H1 (cell line): ENCODE data around the gene SYK. TPM values are rescaled to one million over a fixed set of nuclear protein-coding genes. Genes with fewer than 3 reads are reported as not detected.

Experiments
- CTCF ChIA-PET: fragments of 300-600 bp; sonication (Branson Sonifier 250); formaldehyde crosslinking; loops from one replicate; lab custom pipeline; 2021; ENCODE audit not compliant: partially characterized antibody; lab: Charles Lee
- POLR2A ChIA-PET: fragments of 300-600 bp; sonication (Branson Sonifier 250); formaldehyde crosslinking; loops from one replicate; lab custom pipeline; 2021; ENCODE audit warnings: inconsistent platforms; ENCODE audit not compliant: partially characterized antibody; lab: Charles Lee
- DNase-seq, 2 experiments: peaks; one replicate each; pipeline versions ENCODE4 v3.0.0 to v3.0.0-alpha.2; 2010 to 2022; ENCODE audit warnings: low spot score in 2 of 2, low read depth in 1 of 2, mixed read lengths in 1 of 2
- FAIRE-seq: peaks from 2 replicates; lab custom pipeline; 2011; peaks lifted over from hg19 to GRCh38; lab: Jason Lieb, UNC
- H2AFZ ChIP-seq: 2 replicates; pipeline ENCODE4 v1.8.1; 2012; ENCODE audit warnings: low read length, inconsistent platforms
- H2AK5ac ChIP-seq: 2 replicates; pipeline ENCODE4 v1.6.1; 2013; ENCODE audit warnings: low read depth, low read length
- H2BK120ac ChIP-seq: replicated peaks from 2 replicates; pipeline ENCODE3; 2013; ENCODE audit warnings: low read depth, low read length, inconsistent platforms
- H2BK12ac ChIP-seq: 2 replicates; pipeline ENCODE4 v1.6.1; 2013; ENCODE audit warnings: low read depth, low read length
- H2BK15ac ChIP-seq: 2 replicates; pipeline ENCODE4 v1.6.1; 2013; ENCODE audit warnings: low read length
- H2BK20ac ChIP-seq: 2 replicates; pipeline ENCODE4 v1.6.1; 2013; ENCODE audit warnings: low read length
- H2BK5ac ChIP-seq: 2 replicates; pipeline ENCODE4 v1.6.1; 2013; ENCODE audit warnings: low read depth, low read length
- H3K14ac ChIP-seq: 2 replicates; pipeline ENCODE4 v1.6.1; 2013; ENCODE audit warnings: inconsistent platforms; ENCODE audit not compliant: insufficient read length
- H3K18ac ChIP-seq: 2 replicates; pipeline ENCODE4 v1.6.1; 2013; ENCODE audit warnings: low read length; ENCODE audit errors: extremely low read depth
- H3K23ac ChIP-seq: 2 replicates; pipeline ENCODE4 v1.6.1; 2013; ENCODE audit warnings: inconsistent platforms; ENCODE audit not compliant: insufficient read length
- H3K23me2 ChIP-seq: 2 replicates; pipeline ENCODE4 v1.6.1; 2013; ENCODE audit warnings: low read depth, low read length
- H3K27ac ChIP-seq: 2 replicates; pipeline ENCODE4 v1.6.1; 2011; ENCODE audit warnings: low read depth, low read length, inconsistent platforms
- H3K27me3 ChIP-seq, 4 experiments: replicated peaks in 1 of 4; 1 replicate in 1 of 4; 2 replicates in 3 of 4; pipeline versions ENCODE4 v1.6.1 to v1.8.1; 2011 to 2013; ENCODE audit warnings: low read length in 3 of 4, mild to moderate bottlenecking in 3 of 4, inconsistent platforms in 2 of 4, mixed read lengths in 2 of 4, moderate library complexity in 1 of 4; ENCODE audit not compliant: control insufficient read depth in 3 of 4, insufficient read depth in 3 of 4; ENCODE audit errors: extremely low read depth in 1 of 4
- H3K36me3 ChIP-seq, 4 experiments: 2 replicates each; pipeline versions ENCODE4 v1.6.1 to v1.8.1; 2011 to 2013; ENCODE audit warnings: mild to moderate bottlenecking in 4 of 4, low read length in 3 of 4, moderate library complexity in 2 of 4, control low read depth in 1 of 4, inconsistent platforms in 1 of 4; ENCODE audit not compliant: insufficient read depth in 4 of 4, control insufficient read depth in 2 of 4
- H3K4ac ChIP-seq: replicated peaks from 2 replicates; pipeline ENCODE3; 2013; ENCODE audit warnings: low read length, low read depth, mixed read lengths, inconsistent platforms; ENCODE audit not compliant: insufficient read length
- H3K4me1 ChIP-seq, 4 experiments: replicated peaks in 1 of 4; 1 replicate in 1 of 4; 2 replicates in 3 of 4; pipeline versions ENCODE4 v1.6.1 to v1.8.1; 2011 to 2013; ENCODE audit warnings: low read length in 3 of 4, inconsistent platforms in 2 of 4, mixed read lengths in 1 of 4; ENCODE audit not compliant: insufficient read depth in 4 of 4, control insufficient read depth in 3 of 4
- H3K4me2 ChIP-seq, 2 experiments: 2 replicates each; pipeline versions ENCODE4 v1.6.1 to v1.8.1; 2011 to 2013; ENCODE audit warnings: low read depth in 2 of 2, low read length in 2 of 2, control low read depth in 1 of 2, inconsistent platforms in 1 of 2, mild to moderate bottlenecking in 1 of 2; ENCODE audit not compliant: insufficient read depth in 1 of 2
- H3K4me3 ChIP-seq, 4 experiments: fragments of 200-600, 300-600 bp in 1 of 4; sonication (generic), shearing (Covaris generic), sonication (Bioruptor Twin) in 1 of 4; 2 replicates each; pipeline versions ENCODE4 v1.5.1 to v1.8.1; 2011 to 2016; ENCODE audit warnings: low read length in 4 of 4, low read depth in 3 of 4, control low read depth in 2 of 4, inconsistent platforms in 2 of 4, mild to moderate bottlenecking in 2 of 4, mixed read lengths in 1 of 4, moderate library complexity in 1 of 4; ENCODE audit not compliant: insufficient read depth in 2 of 4; ENCODE audit errors: extremely low read depth in 1 of 4
- H3K56ac ChIP-seq: replicated peaks from 2 replicates; pipeline ENCODE3; 2013; ENCODE audit warnings: low read depth, mild to moderate bottlenecking, mixed read lengths, low read length, inconsistent platforms; ENCODE audit not compliant: insufficient read length
- H3K79me1 ChIP-seq: 2 replicates; pipeline ENCODE4 v1.6.1; 2013; ENCODE audit warnings: low read depth, low read length, control low read depth
- H3K79me2 ChIP-seq, 2 experiments: 2 replicates each; pipeline versions ENCODE4 v1.6.1 to v1.8.1; 2012 to 2013; ENCODE audit warnings: low read length in 2 of 2, mild to moderate bottlenecking in 2 of 2, inconsistent platforms in 1 of 2; ENCODE audit not compliant: insufficient read depth in 2 of 2, control insufficient read depth in 1 of 2
- H3K9ac ChIP-seq, 4 experiments: replicated peaks in 1 of 4; 1 replicate in 1 of 4; 2 replicates in 3 of 4; pipeline versions ENCODE4 v1.6.1 to v1.8.1; 2011 to 2013; ENCODE audit warnings: low read depth in 3 of 4, low read length in 3 of 4, control low read depth in 2 of 4, mild to moderate bottlenecking in 2 of 4, moderate library complexity in 2 of 4, inconsistent platforms in 1 of 4; ENCODE audit errors: extremely low read depth in 1 of 4
- H3K9me3 ChIP-seq, 2 experiments: 2 replicates each; pipeline versions ENCODE4 v1.6.1 to v1.8.1; 2012 to 2013; ENCODE audit warnings: mild to moderate bottlenecking in 2 of 2, moderate library complexity in 2 of 2, control low read depth in 1 of 2, inconsistent platforms in 1 of 2, low read depth in 1 of 2, low read length in 1 of 2, mixed read lengths in 1 of 2; ENCODE audit not compliant: insufficient read depth in 2 of 2
- H4K20me1 ChIP-seq, 2 experiments: replicated peaks in 1 of 2; 2 replicates each; pipeline versions ENCODE3 to v1.8.1; 2011 to 2013; ENCODE audit warnings: inconsistent platforms in 2 of 2, low read length in 2 of 2, mild to moderate bottlenecking in 1 of 2; ENCODE audit not compliant: insufficient read depth in 2 of 2, control insufficient read depth in 1 of 2
- H4K5ac ChIP-seq: 2 replicates; pipeline ENCODE4 v1.6.1; 2013; ENCODE audit warnings: low read length, low read depth, mixed read lengths, inconsistent platforms; ENCODE audit not compliant: insufficient read length
- H4K8ac ChIP-seq: 2 replicates; pipeline ENCODE4 v1.8.0; 2013; ENCODE audit warnings: mild to moderate bottlenecking, moderate library complexity, low read length, inconsistent platforms; ENCODE audit not compliant: insufficient read depth; ENCODE audit errors: extremely low read depth
- H4K91ac ChIP-seq: replicated peaks from 2 replicates; pipeline ENCODE3; 2013; ENCODE audit warnings: low read length, mixed read lengths, inconsistent platforms; ENCODE audit not compliant: insufficient read length
- CEBPB ChIP-seq: IDR thresholded peaks from 2 replicates; pipeline ENCODE4 v1.6.1; 2012; ENCODE audit warnings: low read depth, low read length
- POLR2A ChIP-seq, 2 experiments: IDR thresholded peaks; 1 replicate in 1 of 2; 2 replicates in 1 of 2; pipeline ENCODE4 v1.6.1; 2011; ENCODE audit warnings: low read depth in 2 of 2, low read length in 2 of 2, mild to moderate bottlenecking in 2 of 2; ENCODE audit errors: control extremely low read depth in 1 of 2
- WGBS, 2 experiments: shearing (Covaris generic) in 1 of 2; methylation state at CpG; one replicate each; pipeline versions ENCODE4 v1.1.6 to v1.1.7; 2013 to 2015; ENCODE audit warnings: low lambda C conversion rate in 2 of 2, mixed read lengths in 2 of 2, inconsistent platforms in 1 of 2, low coverage in 1 of 2, missing lambda C conversion rate in 1 of 2; ENCODE audit not compliant: insufficient replicate concordance in 2 of 2, insufficient coverage in 1 of 2, insufficient read length in 1 of 2; ENCODE audit errors: extremely low coverage in 1 of 2, missing lambda C conversion rate in 1 of 2; 5-methylcytosine and 5-hydroxymethylcytosine counted together
- polyA plus RNA-seq, 7 experiments: library from polyadenylated mRNA; depleted of rRNA in 3 of 7; stranded (reverse) in 5 of 7; unstranded in 2 of 7; fragments of >200 nt in 5 of 7; fragments of 200-250 nt in 2 of 7; gene quantifications; 1 replicate in 5 of 7; 2 replicates in 1 of 7; 4 replicates in 1 of 7; pipeline versions ENCODE4 v1.2.1 to v1.2.3, GENCODE V29; 2011 to 2013; ENCODE audit warnings: missing spikeins in 2 of 7, mixed read lengths in 2 of 7
- total RNA-seq: library from RNA; stranded (reverse); fragmentation: NEBNext Ultra II Directional; extraction: Animal tissue kit (Norgen Biotek cat#: 25700); gene quantifications from 2 replicates; pipeline ENCODE4 v1.2.1, GENCODE V29; 2021

The SYK gene
- total and polyA plus RNA-seq, 2 of the 8 experiments (the other 6 are each of a cell fraction or from before 2014, with no cell fraction given): 1.5 to 4.4 TPM

DNA sequence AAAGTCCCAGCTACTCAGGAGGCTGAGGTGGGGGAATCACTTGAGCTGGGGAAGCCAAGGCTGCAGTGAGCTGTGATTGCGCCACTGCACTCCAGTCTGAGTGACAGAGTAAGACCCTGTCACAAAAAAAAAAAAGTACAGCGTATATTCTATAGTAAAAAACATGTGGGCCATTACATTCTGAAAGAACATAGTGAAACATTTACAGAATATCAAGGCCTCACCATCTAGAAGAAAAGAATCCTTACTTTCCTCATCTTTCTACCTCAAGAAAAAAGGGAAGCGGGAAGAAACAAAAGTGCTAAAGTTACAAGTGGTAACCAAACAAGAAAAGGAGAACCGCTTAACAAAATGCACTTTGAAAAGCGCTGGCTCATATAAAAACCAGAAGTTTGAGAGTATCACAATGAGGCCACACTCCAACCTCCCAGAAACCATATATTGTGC lies 5.7 kb upstream of the SYK start:
- FAIRE-seq: no peak
- WGBS, 2 experiments: 79% methylated on average over 5 of the region's 5 CpGs; no CpG with 5 or more reads in 1 of the 2 experiments

More for the DNA sequence above, 5.7 kb upstream of the SYK start:
- H2AK5ac ChIP-seq: no peak overlapping the region
- H3K27me3 ChIP-seq: peaks cover 0 to 4% (median 2%) of the 10 kb centered on the region in 4 experiments; a peak in 5 of 7 replicates
- TF ChIP-seq CEBPB (0 out of 2 replicates have a peak, but pooled peaks have one; percentile 22), POLR2A (IDR thresholded peaks at IDR 0.05; ENCODE audit: control extremely low read depth in 1 of 2, low read depth in 2 of 2, low read length in 2 of 2) (no peak)
- TF ChIP-seq, all 59 proteins: peak for 1
- no peak overlapping the region for H3K4ac ChIP-seq
- no peak overlapping the region for H2BK20ac ChIP-seq
- H3K23ac ChIP-seq: no peak overlapping the region
- no peaks in the 10 kb centered on the region for H3K9me3 ChIP-seq
- 0 out of 2 replicates have a peak overlapping the region, but pooled peaks have one; percentile 6 for H3K18ac ChIP-seq
- H3K14ac ChIP-seq: no peak overlapping the region
- H3K79me1 ChIP-seq: no peaks in the 10 kb centered on the region
- no peak overlapping the region for H3K9ac ChIP-seq
- H2BK12ac ChIP-seq: no peak overlapping the region
- no peak overlapping the region for H4K91ac ChIP-seq
- H3K27ac ChIP-seq: no peak overlapping the region
- ChIA-PET POLR2A (no interaction called here), CTCF (interaction anchor here (0.7 kb wide), 1 partner anchor 1198 kb away, joined by 3 read pairs; no protein-coding TSS in a partner anchor)
- no peak overlapping the region for H3K4me2 ChIP-seq
- H2BK15ac ChIP-seq: no peak overlapping the region
- no peaks in the 10 kb centered on the region for H3K23me2 ChIP-seq
- no peak overlapping the region for H3K4me3 ChIP-seq
- no peaks in the 10 kb centered on the region for H3K36me3 ChIP-seq
- no peaks in the 10 kb centered on the region; a peak in 1 of 7 replicates for H3K4me1 ChIP-seq
- no peak overlapping the region for H2BK5ac ChIP-seq
- H4K5ac ChIP-seq: no peak overlapping the region
- no peak overlapping the region for H4K8ac ChIP-seq
- H4K20me1 ChIP-seq: no peaks in the 10 kb centered on the region
- peak overlapping the region; percentile 64 for H2AFZ ChIP-seq
- H3K56ac ChIP-seq: no peak overlapping the region
- no peak overlapping the region for H2BK120ac ChIP-seq
- DNase-seq: no peak
- H3K79me2 ChIP-seq: no peaks in the 10 kb centered on the region
